ENCODE results near the gene SUPT3H. TPM values are rescaled to one million over a fixed set of nuclear protein-coding genes. Genes with fewer than 3 reads are reported as not detected.

SUPT3H gene
- total and polyA plus RNA-seq, 2 of the 8 experiments (the other 6 are each of a cell fraction or from before 2014, with no cell fraction given) = 18.8 to 23.0 TPM

DNA sequence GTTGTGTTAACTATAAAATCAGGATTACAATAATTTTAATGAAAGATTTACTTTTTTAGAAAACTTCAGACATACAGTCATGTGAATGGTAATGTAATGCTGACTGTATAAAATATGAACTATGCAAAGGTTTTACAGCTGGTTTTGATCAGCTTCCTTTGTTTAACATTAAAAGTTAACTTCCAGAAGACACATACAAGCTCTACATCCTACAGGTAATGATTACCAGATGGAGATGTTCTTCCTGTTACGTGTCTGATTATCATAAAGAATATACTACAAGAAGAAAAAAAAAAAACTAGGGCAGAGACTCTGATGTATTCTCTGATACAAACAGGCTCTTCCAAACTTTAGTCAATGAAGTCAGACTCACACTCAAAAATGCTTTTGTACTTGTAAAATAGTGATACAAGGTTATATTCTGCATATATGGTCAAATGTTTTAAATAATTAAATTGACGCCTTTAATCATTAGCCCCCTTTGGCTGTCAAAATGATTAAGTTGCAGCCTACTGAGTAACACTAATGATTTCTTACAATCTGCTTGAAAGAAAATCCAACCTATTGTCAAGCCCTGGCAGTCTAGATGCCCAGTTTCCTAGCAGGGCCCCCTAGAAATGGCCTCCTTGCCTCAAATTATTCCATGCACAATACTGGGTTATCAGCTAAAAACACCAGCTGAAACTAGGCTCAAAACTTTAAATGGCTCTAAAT lies 301.4 kb downstream of the SUPT3H start:
- no peak overlapping the region for H3K4me2 ChIP-seq (ENCODE audit: insufficient read depth in 1 of 2, low read depth in 2 of 2, low read length in 2 of 2)
- no peak overlapping the region for H2BK120ac ChIP-seq (replicated peaks; ENCODE audit: low read depth, low read length)
- no peak overlapping the region for H4K8ac ChIP-seq (ENCODE audit: extremely low read depth, insufficient read depth, low read length)
- no peak overlapping the region for H2BK5ac ChIP-seq (ENCODE audit: low read depth, low read length)
- no peaks in the 10 kb centered on the region for H3K36me3 ChIP-seq (ENCODE audit: control insufficient read depth in 2 of 4, insufficient read depth in 4 of 4, low read length in 3 of 4)
- H3K23me2 ChIP-seq (ENCODE audit: low read depth, low read length) = no peaks in the 10 kb centered on the region
- no peak overlapping the region for H2BK12ac ChIP-seq (ENCODE audit: low read depth, low read length)
- H2BK15ac ChIP-seq (ENCODE audit: low read length) = no peak overlapping the region
- no peaks in the 10 kb centered on the region for H4K20me1 ChIP-seq (replicated peaks in 1 of 2; ENCODE audit: control insufficient read depth in 1 of 2, insufficient read depth in 2 of 2, low read length in 2 of 2)
- H4K91ac ChIP-seq (replicated peaks; ENCODE audit: insufficient read length, low read length) = no peak overlapping the region
- H2BK20ac ChIP-seq (ENCODE audit: low read length) = no peak overlapping the region
- 95% methylated on average over 2 of the region's 2 CpGs; no CpG with 5 or more reads in 1 of the 2 experiments for WGBS, 2 experiments (ENCODE audit: extremely low coverage in 1 of 2, insufficient coverage in 1 of 2, insufficient read length in 1 of 2, insufficient replicate concordance in 2 of 2, low coverage in 1 of 2, low lambda C conversion rate in 2 of 2, missing lambda C conversion rate in 1 of 2)
- H3K9ac ChIP-seq (replicated peaks in 1 of 4; ENCODE audit: extremely low read depth in 1 of 4, low read depth in 3 of 4, low read length in 3 of 4) = no peak overlapping the region
- no peak overlapping the region for H3K18ac ChIP-seq (ENCODE audit: extremely low read depth, low read length)
- ChIA-PET CTCF (ENCODE audit: partially characterized antibody) (no interaction called here), POLR2A (ENCODE audit: partially characterized antibody) (no interaction called here)
- no peak overlapping the region for H4K5ac ChIP-seq (ENCODE audit: insufficient read length, low read depth, low read length)
- no peak overlapping the region for H2AFZ ChIP-seq (ENCODE audit: low read length)
- no peak overlapping the region for H3K4me3 ChIP-seq (ENCODE audit: extremely low read depth in 1 of 4, insufficient read depth in 2 of 4, low read depth in 3 of 4, low read length in 4 of 4)
- no peaks in the 10 kb centered on the region for H3K79me2 ChIP-seq (ENCODE audit: control insufficient read depth in 1 of 2, insufficient read depth in 2 of 2, low read length in 2 of 2)
- H3K23ac ChIP-seq (ENCODE audit: insufficient read length) = no peak overlapping the region
- peaks cover 0 to 5% of the 10 kb centered on the region in 2 experiments; a peak in 1 of 4 replicates for H3K9me3 ChIP-seq (ENCODE audit: insufficient read depth in 2 of 2, low read depth in 1 of 2, low read length in 1 of 2)
- no peak overlapping the region for H3K4ac ChIP-seq (replicated peaks; ENCODE audit: insufficient read length, low read depth, low read length)
- H2AK5ac ChIP-seq (ENCODE audit: low read depth, low read length) = no peak overlapping the region
- DNase-seq (ENCODE audit: low read depth in 1 of 2, low spot score in 2 of 2) (no peak), FAIRE-seq (no peak)
- H3K27ac ChIP-seq (ENCODE audit: low read depth, low read length) = no peak overlapping the region
- no peaks in the 10 kb centered on the region for H3K79me1 ChIP-seq (ENCODE audit: low read depth, low read length)
- no peak for TF ChIP-seq TCF12 (IDR thresholded peaks at IDR 0.05; ENCODE audit: low read depth, low read length)
- TF ChIP-seq BCL11A (IDR thresholded peaks at IDR 0.05; ENCODE audit: low read depth in 2 of 2, low read length in 2 of 2) = no peak
- no peak for TF ChIP-seq FOSL1 (IDR thresholded peaks at IDR 0.05; ENCODE audit: insufficient read depth, low read depth, low read length)
- no peak for TF ChIP-seq SIN3A (conservative IDR thresholded peaks at IDR 0.05 in 1 of 2, IDR thresholded peaks at IDR 0.05 in 1 of 2; ENCODE audit: low read depth in 1 of 2, low read length in 2 of 2)
- TF ChIP-seq EP300 (IDR thresholded peaks at IDR 0.05; ENCODE audit: borderline replicate concordance in 1 of 2, low read depth in 2 of 2, low read length in 2 of 2) = no peak
- TF ChIP-seq CBX5 (IDR thresholded peaks at IDR 0.05; ENCODE audit: low read depth, low read length) = no peak
- no peak for TF ChIP-seq YY1 (IDR thresholded peaks at IDR 0.05; ENCODE audit: low read depth, low read length)
- no peak for TF ChIP-seq RFX5 (IDR thresholded peaks at IDR 0.05; ENCODE audit: borderline replicate concordance, low read depth, low read length)
- TF ChIP-seq GABPA (IDR thresholded peaks at IDR 0.05; ENCODE audit: borderline replicate concordance, insufficient read depth, low read length) = no peak
- no peak for TF ChIP-seq RNF2 (IDR thresholded peaks at IDR 0.05; ENCODE audit: borderline replicate concordance, low read depth, low read length, missing control alignments, poor library complexity, severe bottlenecking)
- H3K56ac ChIP-seq (replicated peaks; ENCODE audit: insufficient read length, low read depth, low read length) = no peak overlapping the region
- no peaks in the 10 kb centered on the region for H3K27me3 ChIP-seq (replicated peaks in 1 of 4; ENCODE audit: control insufficient read depth in 3 of 4, extremely low read depth in 1 of 4, insufficient read depth in 3 of 4, low read length in 3 of 4)
- peaks cover 0 to 3% (median 0%) of the 10 kb centered on the region in 4 experiments; a peak in 2 of 7 replicates for H3K4me1 ChIP-seq (replicated peaks in 1 of 4; ENCODE audit: control insufficient read depth in 3 of 4, insufficient read depth in 4 of 4, low read length in 3 of 4)
- no peak overlapping the region for H3K14ac ChIP-seq (ENCODE audit: insufficient read length)
